ENCODE data around the gene SCART1. TPM values are rescaled to one million over a fixed set of nuclear protein-coding genes. Genes with fewer than 3 reads are reported as not detected.
"Not testable (repeated sequence)": the region's sequence is repeated elsewhere in the genome, so short reads cannot be mapped to it uniquely, and the experiment has no call there.

SCART1 gene
- total RNA-seq, 3 donors from 2014 or later, result 1.1 to 1.8 (median 1.8) TPM

DNA sequence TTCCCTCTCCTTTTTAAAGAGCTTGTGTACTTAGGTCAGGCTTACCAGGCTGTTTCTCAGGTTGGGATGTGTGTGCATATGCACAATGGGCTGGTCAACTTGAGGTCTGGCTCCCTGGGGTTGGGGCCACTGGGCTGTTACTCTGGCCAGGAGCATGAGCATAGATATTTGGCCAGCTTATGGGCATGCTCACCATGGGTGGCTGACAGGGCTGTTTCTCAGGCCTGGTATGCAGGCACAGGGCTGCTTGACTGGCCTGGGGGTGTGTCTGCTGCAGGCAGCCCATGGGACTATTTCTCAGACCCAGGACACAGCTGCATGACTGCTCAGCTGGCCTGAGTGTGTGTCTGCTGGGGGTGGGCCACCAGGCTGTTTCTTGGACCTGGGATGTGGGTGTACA is 34.6 kb downstream of the SCART1 start:
- Mint-ChIP-seq H3K27me3 (ENCODE audit: low read depth) (no peaks in the 10 kb centered on the region), H3K36me3 (ENCODE audit: insufficient read depth) (peaks cover 15% of the 10 kb centered on the region), H3K4me1 (ENCODE audit: low read depth) (peaks cover 3% of the 10 kb centered on the region), H3K9me3 (peaks cover 42% of the 10 kb centered on the region), H3K4me3 (no peak overlapping the region)
- DNase-seq, result no peak
- no peak for ATAC-seq

DNA sequence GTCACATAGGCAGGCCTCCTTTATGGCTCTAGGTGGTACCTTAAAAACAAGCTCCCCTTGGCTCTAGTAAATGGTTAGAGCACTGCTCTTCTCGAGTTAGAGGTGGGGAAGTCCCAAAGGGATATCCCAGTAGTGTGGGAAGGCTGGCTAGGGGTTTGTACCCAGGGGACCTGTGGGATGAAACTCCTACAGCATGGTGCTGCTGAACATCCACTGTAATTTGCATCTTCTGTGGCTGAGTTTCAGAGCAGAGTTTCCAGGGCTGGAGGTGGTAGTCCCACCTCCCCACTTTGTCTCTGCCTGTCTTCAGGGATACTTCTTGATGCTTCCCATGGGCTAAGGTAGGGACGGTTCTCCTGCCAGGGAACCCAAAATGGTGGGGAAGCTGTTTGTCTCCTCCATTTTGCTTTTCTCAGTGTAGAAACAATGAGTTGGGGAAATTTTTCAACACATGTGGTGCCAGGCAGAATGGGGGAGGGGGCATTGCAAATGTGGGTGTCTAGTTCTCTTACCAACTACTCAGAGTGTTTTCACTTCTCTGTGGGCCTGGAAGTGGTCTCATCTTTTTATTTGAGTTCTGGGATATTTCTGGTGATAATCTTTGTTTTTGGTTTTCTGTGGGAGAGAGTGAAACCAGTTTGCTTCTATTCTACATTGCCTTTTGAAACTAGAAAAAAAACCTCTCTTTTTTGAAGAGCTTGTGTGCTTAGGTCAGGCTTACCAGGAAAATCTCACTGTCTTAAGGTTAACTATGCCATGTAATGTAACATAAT is 36.3 kb downstream of the SCART1 start:
- H3K4me1 Mint-ChIP-seq (ENCODE audit: low read depth), result peaks cover 3% of the 10 kb centered on the region
- no peak for ATAC-seq
- no peak overlapping the region for H3K4me3 Mint-ChIP-seq
- H3K9me3 Mint-ChIP-seq, result peaks cover 32% of the 10 kb centered on the region
- no peak for DNase-seq
- peaks cover 14% of the 10 kb centered on the region for H3K36me3 Mint-ChIP-seq (ENCODE audit: insufficient read depth)
- peaks cover 2% of the 10 kb centered on the region for H3K27me3 Mint-ChIP-seq (ENCODE audit: low read depth)

GRCh38 chr10:133493562-133493961 is 39.8 kb downstream of the SCART1 start:
- ATAC-seq; H3K36me3 Mint-ChIP-seq (ENCODE audit: insufficient read depth); H3K27me3 Mint-ChIP-seq (ENCODE audit: low read depth); H3K4me1 Mint-ChIP-seq (ENCODE audit: low read depth); H3K4me3 Mint-ChIP-seq; DNase-seq; H3K9me3 Mint-ChIP-seq: not testable (repeated sequence)

GRCh38 chr10:133497363-133497762 is 43.6 kb downstream of the SCART1 start:
- H3K36me3 Mint-ChIP-seq (ENCODE audit: insufficient read depth), result peaks cover 12% of the 10 kb centered on the region
- H3K9me3 Mint-ChIP-seq; H3K27me3 Mint-ChIP-seq (ENCODE audit: low read depth); DNase-seq; ATAC-seq; H3K4me1 Mint-ChIP-seq (ENCODE audit: low read depth); H3K4me3 Mint-ChIP-seq: not testable (repeated sequence)

GRCh38 chr10:133499176-133499575 is 45.4 kb downstream of the SCART1 start:
- not testable (repeated sequence) for H3K4me1 Mint-ChIP-seq (ENCODE audit: low read depth)

DNA sequence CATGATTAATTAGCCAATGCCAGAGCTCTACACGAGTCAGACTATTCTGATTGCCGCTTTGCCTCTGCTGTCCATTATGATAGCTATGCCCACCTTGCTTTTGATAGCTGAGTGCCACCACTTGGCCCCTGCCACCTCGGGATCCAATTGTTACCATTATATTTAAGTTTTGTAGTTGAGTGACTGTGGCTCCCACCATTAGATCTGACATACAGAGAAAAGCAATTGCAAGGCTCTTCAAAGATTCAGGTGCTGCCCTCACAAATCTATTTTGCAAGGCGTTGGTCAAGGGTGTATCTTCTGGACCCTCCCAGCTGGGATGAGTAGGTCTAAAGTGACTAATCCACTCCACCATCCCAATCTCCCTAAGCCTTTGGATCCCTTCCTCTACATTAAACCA is 47.2 kb downstream of the SCART1 start:
- DNase-seq; H3K27me3 Mint-ChIP-seq (ENCODE audit: low read depth); ATAC-seq; H3K36me3 Mint-ChIP-seq (ENCODE audit: insufficient read depth); H3K4me3 Mint-ChIP-seq; H3K4me1 Mint-ChIP-seq (ENCODE audit: low read depth); H3K9me3 Mint-ChIP-seq: not testable (repeated sequence)

More at GRCh38 chr10:133499176-133499575, 45.4 kb downstream of the SCART1 start:
- not testable (repeated sequence) for DNase-seq; H3K4me3 Mint-ChIP-seq; ATAC-seq; H3K36me3 Mint-ChIP-seq (ENCODE audit: insufficient read depth); H3K9me3 Mint-ChIP-seq; H3K27me3 Mint-ChIP-seq (ENCODE audit: low read depth)

DNA sequence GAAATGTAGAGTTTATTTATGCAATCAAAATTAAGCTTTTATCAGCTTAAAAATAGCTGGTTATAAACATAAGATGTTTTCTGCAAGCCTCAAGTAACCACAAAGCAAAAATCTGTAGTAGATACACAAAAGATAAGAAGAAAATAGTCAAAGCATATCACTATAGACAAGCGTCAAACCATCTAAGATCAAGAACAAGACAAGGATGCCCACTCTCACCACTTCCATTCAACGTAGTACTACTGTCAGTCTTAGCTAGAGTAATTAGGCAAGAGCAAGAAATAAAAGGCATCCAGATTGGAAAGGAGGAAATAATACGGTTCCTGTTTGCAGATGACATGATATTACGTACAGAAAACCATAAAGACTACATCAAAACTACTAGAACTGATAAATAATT is 56.0 kb downstream of the SCART1 start:
- Mint-ChIP-seq H3K9me3 (peaks cover 22% of the 10 kb centered on the region), H3K4me3 (no peak overlapping the region), H3K36me3 (ENCODE audit: insufficient read depth) (peaks cover 8% of the 10 kb centered on the region), H3K4me1 (ENCODE audit: low read depth) (peaks cover 3% of the 10 kb centered on the region), H3K27me3 (ENCODE audit: low read depth) (peaks cover 28% of the 10 kb centered on the region)
- ATAC-seq, result no peak
- DNase-seq, result no peak

GRCh38 chr10:133511408-133511807 is 57.7 kb downstream of the SCART1 start:
- DNase-seq (no peak), ATAC-seq (no peak)
- peaks cover 8% of the 10 kb centered on the region for H3K36me3 Mint-ChIP-seq (ENCODE audit: insufficient read depth)
- no peak overlapping the region for H3K4me3 Mint-ChIP-seq
- peaks cover 31% of the 10 kb centered on the region for H3K27me3 Mint-ChIP-seq (ENCODE audit: low read depth)
- peaks cover 3% of the 10 kb centered on the region for H3K4me1 Mint-ChIP-seq (ENCODE audit: low read depth)
- peaks cover 22% of the 10 kb centered on the region for H3K9me3 Mint-ChIP-seq

- no peak overlapping the region for H3K4me3 Mint-ChIP-seq
- H3K36me3 Mint-ChIP-seq (ENCODE audit: insufficient read depth), result peaks cover 8% of the 10 kb centered on the region
- H3K27me3 Mint-ChIP-seq (ENCODE audit: low read depth), result peaks cover 32% of the 10 kb centered on the region
- no peak for ATAC-seq
- peaks cover 22% of the 10 kb centered on the region for H3K9me3 Mint-ChIP-seq
- peaks cover 3% of the 10 kb centered on the region for H3K4me1 Mint-ChIP-seq (ENCODE audit: low read depth)
- DNase-seq, result no peak
Measured at GRCh38 chr10:133511907-133512528, 58.3 kb downstream of the SCART1 start.

- DNase-seq, result no peak
- no peak overlapping the region for H3K4me3 Mint-ChIP-seq
- peaks cover 6% of the 10 kb centered on the region for H3K9me3 Mint-ChIP-seq
- peaks cover 18% of the 10 kb centered on the region for H3K27me3 Mint-ChIP-seq (ENCODE audit: low read depth)
- H3K4me1 Mint-ChIP-seq (ENCODE audit: low read depth), result peaks cover 8% of the 10 kb centered on the region
- no peak for ATAC-seq
- H3K36me3 Mint-ChIP-seq (ENCODE audit: insufficient read depth), result no peaks in the 10 kb centered on the region
Measured at GRCh38 chr10:133515471-133515870, 61.7 kb downstream of the SCART1 start.

DNA sequence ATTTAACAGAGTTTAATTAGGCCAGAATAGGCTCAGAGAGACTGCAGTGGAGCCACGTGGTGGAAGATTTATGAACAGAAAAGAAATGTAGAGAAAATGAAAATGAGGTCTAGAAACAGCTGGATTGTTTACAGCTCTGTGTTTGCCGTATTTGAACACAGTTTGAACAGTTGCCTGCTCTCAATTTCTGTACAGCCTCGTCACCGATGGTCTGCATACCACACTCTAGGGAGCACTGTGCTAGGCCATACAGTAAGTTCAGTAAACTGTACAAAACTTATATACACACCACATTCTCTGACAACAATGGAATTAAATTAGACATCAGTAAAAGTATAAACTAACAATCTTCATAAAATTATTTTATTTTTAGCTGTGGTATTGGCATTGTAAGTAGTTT is 62.3 kb downstream of the SCART1 start:
- Mint-ChIP-seq H3K27me3 (ENCODE audit: low read depth) (peaks cover 17% of the 10 kb centered on the region), H3K4me1 (ENCODE audit: low read depth) (peaks cover 13% of the 10 kb centered on the region)

GRCh38 chr10:133518517-133518916 is 64.8 kb downstream of the SCART1 start:
- not testable (repeated sequence) for H3K4me3 Mint-ChIP-seq; ATAC-seq; H3K27me3 Mint-ChIP-seq (ENCODE audit: low read depth); H3K9me3 Mint-ChIP-seq; H3K36me3 Mint-ChIP-seq (ENCODE audit: insufficient read depth); DNase-seq
- H3K4me1 Mint-ChIP-seq (ENCODE audit: low read depth), result peaks cover 13% of the 10 kb centered on the region

More for the DNA sequence above, 62.3 kb downstream of the SCART1 start:
- DNase-seq (no peak), ATAC-seq (no peak)
- peaks cover 2% of the 10 kb centered on the region for H3K9me3 Mint-ChIP-seq
- H3K36me3 Mint-ChIP-seq (ENCODE audit: insufficient read depth), result no peaks in the 10 kb centered on the region
- H3K4me3 Mint-ChIP-seq, result no peak overlapping the region

All from activated T-cell treated with anti-CD3 and anti-CD28 coated beads, Interleukin-2, amount 50 U/mL, for 4 hours (primary cell).